Keratinocyte (primary cell): ENCODE results near the gene SMYD5.

Experiments
- EZH2 ChIP-seq: IDR thresholded peaks from one replicate; pipeline ENCODE4 v1.6.1; 2012; ENCODE audit warnings: inconsistent platforms, mild to moderate bottlenecking, low read length, moderate library complexity
- TF ChIP-seq, protein P1 (sequence below), 3 experiments: IDR thresholded peaks in 1 of 3; conservative IDR thresholded peaks in 1 of 3; optimal IDR thresholded peaks in 1 of 3; 2 replicates in 2 of 3; 3 replicates in 1 of 3; pipeline versions ENCODE3 to v1.5.1; 2011; ENCODE audit warnings: low read length in 3 of 3, mild to moderate bottlenecking in 3 of 3, moderate library complexity in 2 of 3, control low read depth in 1 of 3, inconsistent platforms in 1 of 3; ENCODE audit not compliant: insufficient read depth in 2 of 3; ENCODE audit errors: extremely low read depth in 1 of 3

DNA sequence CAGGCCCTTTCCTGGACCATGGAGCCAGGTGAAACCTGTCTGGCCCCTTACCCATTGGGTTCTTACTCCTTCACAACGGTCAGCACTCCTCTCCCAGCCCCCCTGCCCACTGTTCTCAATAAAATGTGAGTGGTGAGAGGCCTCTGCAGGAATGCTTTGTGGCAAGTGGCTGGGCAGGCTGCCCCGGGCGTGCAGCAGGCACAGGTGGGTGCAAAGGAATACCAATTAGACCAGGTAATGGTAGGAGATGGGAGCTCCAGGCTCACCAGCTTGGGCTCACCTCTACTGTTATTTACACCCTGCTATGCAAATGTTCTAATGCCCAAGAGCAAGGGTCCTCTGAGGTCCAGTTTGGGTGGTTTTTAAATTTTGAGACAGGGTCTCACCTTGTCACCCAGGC lies 13.0 kb downstream of the SMYD5 start:
- TF ChIP-seq, protein P1, sequence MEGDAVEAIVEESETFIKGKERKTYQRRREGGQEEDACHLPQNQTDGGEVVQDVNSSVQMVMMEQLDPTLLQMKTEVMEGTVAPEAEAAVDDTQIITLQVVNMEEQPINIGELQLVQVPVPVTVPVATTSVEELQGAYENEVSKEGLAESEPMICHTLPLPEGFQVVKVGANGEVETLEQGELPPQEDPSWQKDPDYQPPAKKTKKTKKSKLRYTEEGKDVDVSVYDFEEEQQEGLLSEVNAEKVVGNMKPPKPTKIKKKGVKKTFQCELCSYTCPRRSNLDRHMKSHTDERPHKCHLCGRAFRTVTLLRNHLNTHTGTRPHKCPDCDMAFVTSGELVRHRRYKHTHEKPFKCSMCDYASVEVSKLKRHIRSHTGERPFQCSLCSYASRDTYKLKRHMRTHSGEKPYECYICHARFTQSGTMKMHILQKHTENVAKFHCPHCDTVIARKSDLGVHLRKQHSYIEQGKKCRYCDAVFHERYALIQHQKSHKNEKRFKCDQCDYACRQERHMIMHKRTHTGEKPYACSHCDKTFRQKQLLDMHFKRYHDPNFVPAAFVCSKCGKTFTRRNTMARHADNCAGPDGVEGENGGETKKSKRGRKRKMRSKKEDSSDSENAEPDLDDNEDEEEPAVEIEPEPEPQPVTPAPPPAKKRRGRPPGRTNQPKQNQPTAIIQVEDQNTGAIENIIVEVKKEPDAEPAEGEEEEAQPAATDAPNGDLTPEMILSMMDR (optimal IDR thresholded peaks at IDR 0.05 in 1 of 3, IDR thresholded peaks at IDR 0.05 in 1 of 3, conservative IDR thresholded peaks at IDR 0.05 in 1 of 3; ENCODE audit: extremely low read depth in 1 of 3, insufficient read depth in 2 of 3, low read length in 3 of 3): no peak
- no peak for TF ChIP-seq EZH2
